ENCODE data around the gene PPA1.

DNA sequence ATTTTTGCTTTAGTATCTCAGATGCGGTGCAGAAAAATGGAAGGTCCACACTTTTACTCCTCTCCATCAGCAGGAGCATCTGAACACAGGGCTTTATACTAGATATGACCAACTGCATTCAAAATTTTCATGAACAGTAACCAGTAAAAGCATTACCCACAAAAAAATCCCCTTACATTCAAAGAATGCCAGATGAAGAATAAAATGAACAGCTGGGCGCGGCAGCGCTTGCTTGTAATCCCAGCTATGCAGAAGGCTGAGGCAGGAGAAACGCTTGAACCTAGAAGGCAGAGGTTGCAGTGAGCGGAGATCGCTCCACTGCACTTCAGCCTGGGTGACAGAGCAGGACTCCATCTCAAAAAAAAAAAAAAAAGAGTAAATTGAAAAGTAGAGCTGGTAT lies 66.0 kb downstream of the PPA1 start:
- TF ChIP-seq POLR2A (IDR thresholded peaks at IDR 0.05) = no peak
- TF ChIP-seq, protein P1, sequence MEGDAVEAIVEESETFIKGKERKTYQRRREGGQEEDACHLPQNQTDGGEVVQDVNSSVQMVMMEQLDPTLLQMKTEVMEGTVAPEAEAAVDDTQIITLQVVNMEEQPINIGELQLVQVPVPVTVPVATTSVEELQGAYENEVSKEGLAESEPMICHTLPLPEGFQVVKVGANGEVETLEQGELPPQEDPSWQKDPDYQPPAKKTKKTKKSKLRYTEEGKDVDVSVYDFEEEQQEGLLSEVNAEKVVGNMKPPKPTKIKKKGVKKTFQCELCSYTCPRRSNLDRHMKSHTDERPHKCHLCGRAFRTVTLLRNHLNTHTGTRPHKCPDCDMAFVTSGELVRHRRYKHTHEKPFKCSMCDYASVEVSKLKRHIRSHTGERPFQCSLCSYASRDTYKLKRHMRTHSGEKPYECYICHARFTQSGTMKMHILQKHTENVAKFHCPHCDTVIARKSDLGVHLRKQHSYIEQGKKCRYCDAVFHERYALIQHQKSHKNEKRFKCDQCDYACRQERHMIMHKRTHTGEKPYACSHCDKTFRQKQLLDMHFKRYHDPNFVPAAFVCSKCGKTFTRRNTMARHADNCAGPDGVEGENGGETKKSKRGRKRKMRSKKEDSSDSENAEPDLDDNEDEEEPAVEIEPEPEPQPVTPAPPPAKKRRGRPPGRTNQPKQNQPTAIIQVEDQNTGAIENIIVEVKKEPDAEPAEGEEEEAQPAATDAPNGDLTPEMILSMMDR (IDR thresholded peaks at IDR 0.05) = no peak
